ENCODE data around the gene NLGN1. TPM values are rescaled to one million over a fixed set of nuclear protein-coding genes. Genes with fewer than 3 reads are reported as not detected.

The NLGN1 gene
- total RNA-seq, 1 donor from 2014 or later: not detected

- H3K27me3 Mint-ChIP-seq (ENCODE audit: low read depth): peaks cover 5% of the 10 kb centered on the region
- no peak overlapping the region for H3K27ac Mint-ChIP-seq (ENCODE audit: unreplicated experiment)
- H3K36me3 Mint-ChIP-seq (ENCODE audit: low read depth): no peaks in the 10 kb centered on the region
- DNase-seq (ENCODE audit: low spot score): no peak
- H3K4me3 Mint-ChIP-seq (ENCODE audit: unreplicated experiment): no peak overlapping the region
- no peaks in the 10 kb centered on the region for H3K4me1 Mint-ChIP-seq (ENCODE audit: low read depth)
- H3K9me3 Mint-ChIP-seq (ENCODE audit: low read depth): no peaks in the 10 kb centered on the region
- TF ChIP-seq CTCF (IDR thresholded peaks at IDR 0.05): no peak
Measured at GRCh38 chr3:173641696-173642095, 244.2 kb downstream of the NLGN1 start.

GRCh38 chr3:173644086-173645082 is 246.8 kb downstream of the NLGN1 start:
- Mint-ChIP-seq H3K4me1 (ENCODE audit: low read depth) (no peaks in the 10 kb centered on the region), H3K27ac (ENCODE audit: unreplicated experiment) (no peak overlapping the region), H3K27me3 (ENCODE audit: low read depth) (peaks cover 5% of the 10 kb centered on the region), H3K36me3 (ENCODE audit: low read depth) (no peaks in the 10 kb centered on the region), H3K9me3 (ENCODE audit: low read depth) (no peaks in the 10 kb centered on the region), H3K4me3 (ENCODE audit: unreplicated experiment) (no peak overlapping the region)
- no peak for TF ChIP-seq CTCF (IDR thresholded peaks at IDR 0.05)
- DNase-seq (ENCODE audit: low spot score): no peak

- Mint-ChIP-seq H3K9me3 (ENCODE audit: low read depth) (peaks cover under 1% of the 10 kb centered on the region), H3K27me3 (ENCODE audit: low read depth) (no peaks in the 10 kb centered on the region), H3K36me3 (ENCODE audit: low read depth) (no peaks in the 10 kb centered on the region), H3K27ac (ENCODE audit: unreplicated experiment) (no peak overlapping the region), H3K4me1 (ENCODE audit: low read depth) (peaks cover 3% of the 10 kb centered on the region), H3K4me3 (ENCODE audit: unreplicated experiment) (no peak overlapping the region)
- no peak for TF ChIP-seq CTCF (IDR thresholded peaks at IDR 0.05)
- no peak for DNase-seq (ENCODE audit: low spot score)
Measured at GRCh38 chr3:173650596-173650995, 253.1 kb downstream of the NLGN1 start.

- DNase-seq (ENCODE audit: low spot score): no peak
- no peak overlapping the region for H3K27ac Mint-ChIP-seq (ENCODE audit: unreplicated experiment)
Measured at GRCh38 chr3:173652093-173652492, 254.5 kb downstream of the NLGN1 start.

More at GRCh38 chr3:173652093-173652492, 254.5 kb downstream of the NLGN1 start:
- Mint-ChIP-seq H3K4me3 (ENCODE audit: unreplicated experiment) (no peak overlapping the region), H3K36me3 (ENCODE audit: low read depth) (no peaks in the 10 kb centered on the region), H3K4me1 (ENCODE audit: low read depth) (peaks cover 3% of the 10 kb centered on the region), H3K9me3 (ENCODE audit: low read depth) (peaks cover 4% of the 10 kb centered on the region), H3K27me3 (ENCODE audit: low read depth) (no peaks in the 10 kb centered on the region)
- no peak for TF ChIP-seq CTCF (IDR thresholded peaks at IDR 0.05)
